ENCODE data around the gene RPTOR.

GRCh38 chr17:80598813-80599545 lies 54.3 kb downstream of the RPTOR start:
- TF ChIP-seq CTCF (IDR thresholded peaks at IDR 0.05 in 4 of 5, conservative IDR thresholded peaks at IDR 0.05 in 1 of 5) (no peak), POLR2A (IDR thresholded peaks at IDR 0.05) (no peak)

Data from gastrocnemius medialis (tissue), 4 donors.